Stimulated activated CD4-positive, alpha-beta T cell treated with anti-CD3 and anti-CD28 coated beads, Interleukin-1b, Interleukin-23, amount 100 ng/mL, for 1 hour (primary cell): ENCODE data around the gene PARD3B.

Source experiments
- DNase-seq, 2 donors: peaks; one replicate each; pipeline ENCODE4 v3.0.0-alpha.2; 2020; ENCODE audit warnings: low read depth in 2 of 2

The PARD3B gene

GRCh38 chr2:205346649-205347048, 801.4 kb downstream of the PARD3B start:
- no peak for DNase-seq

- no peak for DNase-seq
These were observed 802.6 kb downstream of the PARD3B start for GRCh38 chr2:205347899-205348298.

- no peak for DNase-seq
These were observed 806.8 kb downstream of the PARD3B start for GRCh38 chr2:205352094-205352493.

GRCh38 chr2:205352593-205352992, 807.3 kb downstream of the PARD3B start:
- no peak for DNase-seq

GRCh38 chr2:205357732-205358131, 812.5 kb downstream of the PARD3B start:
- no peak for DNase-seq

GRCh38 chr2:205358351-205358815, 813.1 kb downstream of the PARD3B start:
- no peak for DNase-seq

- no peak for DNase-seq
These were observed 816.0 kb downstream of the PARD3B start for GRCh38 chr2:205361272-205361671.

GRCh38 chr2:205361970-205362369, 816.7 kb downstream of the PARD3B start:
- no peak for DNase-seq

- DNase-seq: no peak
These were observed 819.0 kb downstream of the PARD3B start for GRCh38 chr2:205364261-205364660.

- DNase-seq: no peak
These were observed 821.2 kb downstream of the PARD3B start for GRCh38 chr2:205366336-205367060.

GRCh38 chr2:205367331-205367935, 822.2 kb downstream of the PARD3B start:
- DNase-seq: no peak

- DNase-seq: no peak
These were observed 824.5 kb downstream of the PARD3B start for GRCh38 chr2:205369813-205370212.

- DNase-seq: no peak
These were observed 825.5 kb downstream of the PARD3B start for GRCh38 chr2:205370726-205371125.

- no peak for DNase-seq
These were observed 826.9 kb downstream of the PARD3B start for GRCh38 chr2:205372141-205372540.

- DNase-seq: no peak
These were observed 830.5 kb downstream of the PARD3B start for GRCh38 chr2:205375461-205376448.

- no peak for DNase-seq
These were observed 832.0 kb downstream of the PARD3B start for GRCh38 chr2:205377324-205377723.

GRCh38 chr2:205383601-205384000, 838.3 kb downstream of the PARD3B start:
- no peak for DNase-seq

- DNase-seq: no peak
These were observed 840.8 kb downstream of the PARD3B start for GRCh38 chr2:205386109-205386508.

- no peak for DNase-seq
These were observed 842.2 kb downstream of the PARD3B start for GRCh38 chr2:205387350-205388055.

GRCh38 chr2:205390866-205391265, 845.6 kb downstream of the PARD3B start:
- DNase-seq: no peak

- DNase-seq: no peak
These were observed 856.2 kb downstream of the PARD3B start for GRCh38 chr2:205401511-205401910.

GRCh38 chr2:205402011-205402410, 856.7 kb downstream of the PARD3B start:
- DNase-seq: no peak
